H1 (cell line): ENCODE results near the gene ARHGAP24. TPM values are rescaled to one million over a fixed set of nuclear protein-coding genes. Genes with fewer than 3 reads are reported as not detected.

ENCODE experiments used
- CTCF ChIA-PET: fragments of 300-600 bp; sonication (Branson Sonifier 250); formaldehyde crosslinking; loops from one replicate; lab custom pipeline; 2021; ENCODE audit not compliant: partially characterized antibody; lab: Charles Lee
- POLR2A ChIA-PET: fragments of 300-600 bp; sonication (Branson Sonifier 250); formaldehyde crosslinking; loops from one replicate; lab custom pipeline; 2021; ENCODE audit warnings: inconsistent platforms; ENCODE audit not compliant: partially characterized antibody; lab: Charles Lee
- DNase-seq, 2 experiments: peaks; one replicate each; pipeline versions ENCODE4 v3.0.0 to v3.0.0-alpha.2; 2010 to 2022; ENCODE audit warnings: low spot score in 2 of 2, low read depth in 1 of 2, mixed read lengths in 1 of 2
- FAIRE-seq: peaks from 2 replicates; lab custom pipeline; 2011; peaks lifted over from hg19 to GRCh38; lab: Jason Lieb, UNC
- H2AFZ ChIP-seq: 2 replicates; pipeline ENCODE4 v1.8.1; 2012; ENCODE audit warnings: low read length, inconsistent platforms
- H2AK5ac ChIP-seq: 2 replicates; pipeline ENCODE4 v1.6.1; 2013; ENCODE audit warnings: low read depth, low read length
- H2BK120ac ChIP-seq: replicated peaks from 2 replicates; pipeline ENCODE3; 2013; ENCODE audit warnings: low read depth, low read length, inconsistent platforms
- H2BK12ac ChIP-seq: 2 replicates; pipeline ENCODE4 v1.6.1; 2013; ENCODE audit warnings: low read depth, low read length
- H2BK15ac ChIP-seq: 2 replicates; pipeline ENCODE4 v1.6.1; 2013; ENCODE audit warnings: low read length
- H2BK20ac ChIP-seq: 2 replicates; pipeline ENCODE4 v1.6.1; 2013; ENCODE audit warnings: low read length
- H2BK5ac ChIP-seq: 2 replicates; pipeline ENCODE4 v1.6.1; 2013; ENCODE audit warnings: low read depth, low read length
- H3K14ac ChIP-seq: 2 replicates; pipeline ENCODE4 v1.6.1; 2013; ENCODE audit warnings: inconsistent platforms; ENCODE audit not compliant: insufficient read length
- H3K18ac ChIP-seq: 2 replicates; pipeline ENCODE4 v1.6.1; 2013; ENCODE audit warnings: low read length; ENCODE audit errors: extremely low read depth
- H3K23ac ChIP-seq: 2 replicates; pipeline ENCODE4 v1.6.1; 2013; ENCODE audit warnings: inconsistent platforms; ENCODE audit not compliant: insufficient read length
- H3K23me2 ChIP-seq: 2 replicates; pipeline ENCODE4 v1.6.1; 2013; ENCODE audit warnings: low read depth, low read length
- H3K27ac ChIP-seq: 2 replicates; pipeline ENCODE4 v1.6.1; 2011; ENCODE audit warnings: low read depth, low read length, inconsistent platforms
- H3K27me3 ChIP-seq, 4 experiments: replicated peaks in 1 of 4; 1 replicate in 1 of 4; 2 replicates in 3 of 4; pipeline versions ENCODE4 v1.6.1 to v1.8.1; 2011 to 2013; ENCODE audit warnings: low read length in 3 of 4, mild to moderate bottlenecking in 3 of 4, inconsistent platforms in 2 of 4, mixed read lengths in 2 of 4, moderate library complexity in 1 of 4; ENCODE audit not compliant: control insufficient read depth in 3 of 4, insufficient read depth in 3 of 4; ENCODE audit errors: extremely low read depth in 1 of 4
- H3K36me3 ChIP-seq, 4 experiments: 2 replicates each; pipeline versions ENCODE4 v1.6.1 to v1.8.1; 2011 to 2013; ENCODE audit warnings: mild to moderate bottlenecking in 4 of 4, low read length in 3 of 4, moderate library complexity in 2 of 4, control low read depth in 1 of 4, inconsistent platforms in 1 of 4; ENCODE audit not compliant: insufficient read depth in 4 of 4, control insufficient read depth in 2 of 4
- H3K4ac ChIP-seq: replicated peaks from 2 replicates; pipeline ENCODE3; 2013; ENCODE audit warnings: low read length, low read depth, mixed read lengths, inconsistent platforms; ENCODE audit not compliant: insufficient read length
- H3K4me1 ChIP-seq, 4 experiments: replicated peaks in 1 of 4; 1 replicate in 1 of 4; 2 replicates in 3 of 4; pipeline versions ENCODE4 v1.6.1 to v1.8.1; 2011 to 2013; ENCODE audit warnings: low read length in 3 of 4, inconsistent platforms in 2 of 4, mixed read lengths in 1 of 4; ENCODE audit not compliant: insufficient read depth in 4 of 4, control insufficient read depth in 3 of 4
- H3K4me2 ChIP-seq, 2 experiments: 2 replicates each; pipeline versions ENCODE4 v1.6.1 to v1.8.1; 2011 to 2013; ENCODE audit warnings: low read depth in 2 of 2, low read length in 2 of 2, control low read depth in 1 of 2, inconsistent platforms in 1 of 2, mild to moderate bottlenecking in 1 of 2; ENCODE audit not compliant: insufficient read depth in 1 of 2
- H3K4me3 ChIP-seq, 4 experiments: fragments of 200-600, 300-600 bp in 1 of 4; sonication (generic), shearing (Covaris generic), sonication (Bioruptor Twin) in 1 of 4; 2 replicates each; pipeline versions ENCODE4 v1.5.1 to v1.8.1; 2011 to 2016; ENCODE audit warnings: low read length in 4 of 4, low read depth in 3 of 4, control low read depth in 2 of 4, inconsistent platforms in 2 of 4, mild to moderate bottlenecking in 2 of 4, mixed read lengths in 1 of 4, moderate library complexity in 1 of 4; ENCODE audit not compliant: insufficient read depth in 2 of 4; ENCODE audit errors: extremely low read depth in 1 of 4
- H3K56ac ChIP-seq: replicated peaks from 2 replicates; pipeline ENCODE3; 2013; ENCODE audit warnings: low read depth, mild to moderate bottlenecking, mixed read lengths, low read length, inconsistent platforms; ENCODE audit not compliant: insufficient read length
- H3K79me1 ChIP-seq: 2 replicates; pipeline ENCODE4 v1.6.1; 2013; ENCODE audit warnings: low read depth, low read length, control low read depth
- H3K79me2 ChIP-seq, 2 experiments: 2 replicates each; pipeline versions ENCODE4 v1.6.1 to v1.8.1; 2012 to 2013; ENCODE audit warnings: low read length in 2 of 2, mild to moderate bottlenecking in 2 of 2, inconsistent platforms in 1 of 2; ENCODE audit not compliant: insufficient read depth in 2 of 2, control insufficient read depth in 1 of 2
- H3K9ac ChIP-seq, 4 experiments: replicated peaks in 1 of 4; 1 replicate in 1 of 4; 2 replicates in 3 of 4; pipeline versions ENCODE4 v1.6.1 to v1.8.1; 2011 to 2013; ENCODE audit warnings: low read depth in 3 of 4, low read length in 3 of 4, control low read depth in 2 of 4, mild to moderate bottlenecking in 2 of 4, moderate library complexity in 2 of 4, inconsistent platforms in 1 of 4; ENCODE audit errors: extremely low read depth in 1 of 4
- H3K9me3 ChIP-seq, 2 experiments: 2 replicates each; pipeline versions ENCODE4 v1.6.1 to v1.8.1; 2012 to 2013; ENCODE audit warnings: mild to moderate bottlenecking in 2 of 2, moderate library complexity in 2 of 2, control low read depth in 1 of 2, inconsistent platforms in 1 of 2, low read depth in 1 of 2, low read length in 1 of 2, mixed read lengths in 1 of 2; ENCODE audit not compliant: insufficient read depth in 2 of 2
- H4K20me1 ChIP-seq, 2 experiments: replicated peaks in 1 of 2; 2 replicates each; pipeline versions ENCODE3 to v1.8.1; 2011 to 2013; ENCODE audit warnings: inconsistent platforms in 2 of 2, low read length in 2 of 2, mild to moderate bottlenecking in 1 of 2; ENCODE audit not compliant: insufficient read depth in 2 of 2, control insufficient read depth in 1 of 2
- H4K5ac ChIP-seq: 2 replicates; pipeline ENCODE4 v1.6.1; 2013; ENCODE audit warnings: low read length, low read depth, mixed read lengths, inconsistent platforms; ENCODE audit not compliant: insufficient read length
- H4K8ac ChIP-seq: 2 replicates; pipeline ENCODE4 v1.8.0; 2013; ENCODE audit warnings: mild to moderate bottlenecking, moderate library complexity, low read length, inconsistent platforms; ENCODE audit not compliant: insufficient read depth; ENCODE audit errors: extremely low read depth
- H4K91ac ChIP-seq: replicated peaks from 2 replicates; pipeline ENCODE3; 2013; ENCODE audit warnings: low read length, mixed read lengths, inconsistent platforms; ENCODE audit not compliant: insufficient read length
- FOSL1 ChIP-seq: IDR thresholded peaks from 2 replicates; pipeline ENCODE4 v1.6.1; 2011; ENCODE audit warnings: mild to moderate bottlenecking, low read depth, low read length, moderate library complexity; ENCODE audit not compliant: insufficient read depth
- GTF2F1 ChIP-seq: IDR thresholded peaks from 2 replicates; pipeline ENCODE4 v1.6.1; 2012; ENCODE audit warnings: low read depth, low read length, improper control_type of control experiment, borderline replicate concordance
- SP1 ChIP-seq: IDR thresholded peaks from 2 replicates; pipeline ENCODE4 v1.6.1; 2011; ENCODE audit warnings: low read depth, low read length
- SP2 ChIP-seq: IDR thresholded peaks from 2 replicates; pipeline ENCODE4 v1.6.1; 2012; ENCODE audit warnings: mild to moderate bottlenecking, low read length, inconsistent platforms
- TAF7 ChIP-seq: optimal IDR thresholded peaks from 2 replicates; pipeline ENCODE3; 2011; ENCODE audit warnings: low read depth, mild to moderate bottlenecking, inconsistent platforms, low read length, moderate library complexity, borderline replicate concordance
- WGBS, 2 experiments: shearing (Covaris generic) in 1 of 2; methylation state at CpG; one replicate each; pipeline versions ENCODE4 v1.1.6 to v1.1.7; 2013 to 2015; ENCODE audit warnings: low lambda C conversion rate in 2 of 2, mixed read lengths in 2 of 2, inconsistent platforms in 1 of 2, low coverage in 1 of 2, missing lambda C conversion rate in 1 of 2; ENCODE audit not compliant: insufficient replicate concordance in 2 of 2, insufficient coverage in 1 of 2, insufficient read length in 1 of 2; ENCODE audit errors: extremely low coverage in 1 of 2, missing lambda C conversion rate in 1 of 2; 5-methylcytosine and 5-hydroxymethylcytosine counted together
- polyA plus RNA-seq, 7 experiments: library from polyadenylated mRNA; depleted of rRNA in 3 of 7; stranded (reverse) in 5 of 7; unstranded in 2 of 7; fragments of >200 nt in 5 of 7; fragments of 200-250 nt in 2 of 7; gene quantifications; 1 replicate in 5 of 7; 2 replicates in 1 of 7; 4 replicates in 1 of 7; pipeline versions ENCODE4 v1.2.1 to v1.2.3, GENCODE V29; 2011 to 2013; ENCODE audit warnings: missing spikeins in 2 of 7, mixed read lengths in 2 of 7
- total RNA-seq: library from RNA; stranded (reverse); fragmentation: NEBNext Ultra II Directional; extraction: Animal tissue kit (Norgen Biotek cat#: 25700); gene quantifications from 2 replicates; pipeline ENCODE4 v1.2.1, GENCODE V29; 2021

The ARHGAP24 gene
- total and polyA plus RNA-seq, 2 of the 8 experiments (the other 6 are each of a cell fraction or from before 2014, with no cell fraction given), result 0.08 to 0.50 TPM

- WGBS, 2 experiments, result 88% methylated on average over 1 of the region's 1 CpG; no CpG with 5 or more reads in 1 of the 2 experiments
- no peak for FAIRE-seq
- no peak overlapping the region for H2AK5ac ChIP-seq
Measured at GRCh38 chr4:85606505-85606904, 131.6 kb downstream of the ARHGAP24 start.

More at GRCh38 chr4:85606505-85606904, 131.6 kb downstream of the ARHGAP24 start:
- Histone ChIP-seq H3K4me1 (no peaks in the 10 kb centered on the region), H3K4me2 (no peak overlapping the region), H4K91ac (no peak overlapping the region), H3K23me2 (no peaks in the 10 kb centered on the region), H3K36me3 (no peaks in the 10 kb centered on the region), H3K56ac (no peak overlapping the region), H3K9me3 (no peaks in the 10 kb centered on the region), H3K79me1 (no peaks in the 10 kb centered on the region), H4K5ac (no peak overlapping the region), H3K27me3 (no peaks in the 10 kb centered on the region), H4K20me1 (no peaks in the 10 kb centered on the region), H3K18ac (no peak overlapping the region), H2BK20ac (no peak overlapping the region), H3K4ac (no peak overlapping the region), H3K9ac (no peak overlapping the region), H2BK5ac (no peak overlapping the region), H4K8ac (no peak overlapping the region), H3K23ac (no peak overlapping the region), H3K79me2 (no peaks in the 10 kb centered on the region), H2AFZ (no peak overlapping the region), H3K14ac (no peak overlapping the region), H3K4me3 (no peak overlapping the region), H2BK15ac (no peak overlapping the region), H3K27ac (no peak overlapping the region), H2BK12ac (no peak overlapping the region), H2BK120ac (no peak overlapping the region)
- POLR2A ChIA-PET, result no interaction called here
- CTCF ChIA-PET, result no interaction called here
- DNase-seq, result no peak
- TF ChIP-seq FOSL1, result no peak
- no peak for TF ChIP-seq TAF7
- no peak for TF ChIP-seq SP1
- TF ChIP-seq SP2, result no peak
- no peak for TF ChIP-seq GTF2F1
